Measurements from ENCODE around the gene ARID1B.
"Not testable (repeated sequence)": the region's sequence is repeated elsewhere in the genome, so short reads cannot be mapped to it uniquely, and the experiment has no call there.

The ARID1B gene

GRCh38 chr6:156912431-156912830, 135.3 kb downstream of the ARID1B start:
- no peak for DNase-seq

GRCh38 chr6:156914181-156914580, 137.0 kb downstream of the ARID1B start:
- DNase-seq, result no peak

DNA sequence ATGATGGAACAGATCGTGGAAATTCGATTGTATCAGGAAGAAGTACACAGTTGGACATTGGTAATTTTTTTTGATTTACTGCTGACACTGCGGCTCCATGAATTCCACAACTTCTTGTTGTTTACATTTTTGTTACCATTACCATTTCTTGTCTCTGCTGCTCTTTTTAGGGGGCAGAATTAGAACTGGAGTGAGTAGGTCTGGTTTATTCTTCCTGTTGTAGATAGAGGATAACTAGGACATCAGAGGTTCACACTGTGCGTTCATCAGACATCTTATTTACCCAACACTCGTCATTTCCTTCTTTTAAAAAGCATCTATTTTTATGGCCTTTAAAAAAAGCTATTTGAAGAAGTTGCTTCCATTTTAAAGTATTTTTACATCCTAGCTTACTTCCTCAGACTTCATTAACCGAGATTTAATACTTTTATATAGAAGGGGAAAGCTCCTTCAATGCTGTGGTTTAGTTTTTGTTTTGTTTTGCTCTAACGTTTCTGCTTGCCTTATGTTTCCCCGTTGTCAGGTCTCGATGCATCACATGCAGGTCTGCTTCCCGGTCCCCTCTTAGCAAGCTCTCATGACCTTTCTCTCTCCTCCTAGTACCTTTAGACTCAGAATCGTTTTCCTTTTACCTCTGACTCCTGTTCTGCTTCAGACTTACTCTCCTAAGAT, 139.1 kb downstream of the ARID1B start:
- no peak for DNase-seq

DNA sequence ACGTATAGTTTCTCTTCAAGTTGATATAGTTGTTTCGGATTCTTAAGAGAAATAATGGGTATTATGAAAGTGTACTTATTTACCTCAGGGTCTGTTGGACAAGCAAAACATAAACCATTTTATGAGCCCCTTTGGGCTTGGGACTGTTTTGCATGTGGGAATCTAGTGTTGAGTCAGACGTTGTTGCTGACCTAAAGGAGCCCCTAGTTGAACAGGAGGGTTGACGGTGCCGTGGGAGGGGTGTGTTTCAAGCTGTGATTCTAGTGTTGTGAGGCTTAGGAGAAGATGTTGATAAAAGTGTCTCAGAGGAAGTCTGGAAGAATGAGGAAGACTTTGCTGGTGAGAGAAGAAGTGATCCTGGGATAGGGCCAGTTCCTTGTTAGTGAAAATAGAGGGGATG, 140.0 kb downstream of the ARID1B start:
- DNase-seq, result no peak

GRCh38 chr6:156918647-156919046, 141.5 kb downstream of the ARID1B start:
- DNase-seq, result no peak

- no peak for DNase-seq
Observed at GRCh38 chr6:156919370-156919769, 142.2 kb downstream of the ARID1B start.

DNA sequence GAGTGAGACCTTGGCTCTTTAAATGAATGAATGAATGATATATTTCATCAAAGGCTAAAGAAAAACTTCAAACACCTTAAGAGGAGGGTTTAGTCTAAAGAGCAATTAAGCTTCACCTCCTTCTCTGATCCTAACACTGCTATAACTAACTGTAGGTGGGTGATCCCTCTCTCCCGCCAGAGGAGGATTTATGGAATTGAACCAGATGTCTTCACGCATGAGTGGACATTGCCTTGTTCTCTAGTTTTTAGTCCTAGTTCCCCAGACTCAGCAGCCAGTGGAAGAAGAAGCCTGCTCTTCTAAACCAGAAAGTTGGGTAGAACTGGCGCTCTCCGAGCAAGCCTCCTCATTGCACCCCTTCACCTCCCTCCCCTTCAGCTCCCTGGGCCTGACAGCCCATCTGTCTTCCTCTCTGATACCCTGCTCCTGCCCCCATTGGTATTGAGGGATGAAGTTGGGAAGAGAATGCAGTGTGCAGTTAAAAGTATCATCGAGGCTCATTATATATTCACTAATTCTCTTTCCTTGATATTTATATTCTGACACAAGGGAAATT, 142.7 kb downstream of the ARID1B start:
- no peak for DNase-seq

GRCh38 chr6:156924246-156924645, 147.1 kb downstream of the ARID1B start:
- DNase-seq, result no peak

DNA sequence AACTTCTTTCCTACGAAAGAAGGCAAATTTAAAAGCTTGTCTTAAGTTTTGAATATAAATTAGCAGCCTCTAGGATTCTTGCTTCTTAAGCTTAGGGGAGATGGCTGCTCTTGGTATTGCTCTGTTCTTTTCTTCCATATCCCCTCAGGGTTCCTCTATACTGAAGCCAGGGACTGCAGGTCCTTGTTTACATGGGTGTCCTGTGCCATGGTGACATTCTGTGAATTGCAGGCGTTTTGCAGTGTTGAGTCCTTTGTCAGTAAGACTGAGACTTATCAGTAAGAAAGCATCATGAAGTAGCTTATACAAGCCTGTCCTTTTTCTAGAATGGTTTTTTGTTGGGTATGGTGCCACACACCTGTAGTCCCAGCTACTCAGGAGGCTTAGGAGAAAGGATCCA, 147.8 kb downstream of the ARID1B start:
- no peak for DNase-seq

GRCh38 chr6:156925718-156926607, 148.8 kb downstream of the ARID1B start:
- no peak for DNase-seq

GRCh38 chr6:156928126-156928525, 150.9 kb downstream of the ARID1B start:
- DNase-seq, result no peak

GRCh38 chr6:156928972-156929371, 151.8 kb downstream of the ARID1B start:
- DNase-seq, result no peak

GRCh38 chr6:156931283-156931682, 154.1 kb downstream of the ARID1B start:
- DNase-seq, result no peak

- DNase-seq, result no peak
Observed at GRCh38 chr6:156933201-156934068, 156.3 kb downstream of the ARID1B start.

- no peak for DNase-seq
Observed at GRCh38 chr6:156934069-156934460, 156.9 kb downstream of the ARID1B start.

DNA sequence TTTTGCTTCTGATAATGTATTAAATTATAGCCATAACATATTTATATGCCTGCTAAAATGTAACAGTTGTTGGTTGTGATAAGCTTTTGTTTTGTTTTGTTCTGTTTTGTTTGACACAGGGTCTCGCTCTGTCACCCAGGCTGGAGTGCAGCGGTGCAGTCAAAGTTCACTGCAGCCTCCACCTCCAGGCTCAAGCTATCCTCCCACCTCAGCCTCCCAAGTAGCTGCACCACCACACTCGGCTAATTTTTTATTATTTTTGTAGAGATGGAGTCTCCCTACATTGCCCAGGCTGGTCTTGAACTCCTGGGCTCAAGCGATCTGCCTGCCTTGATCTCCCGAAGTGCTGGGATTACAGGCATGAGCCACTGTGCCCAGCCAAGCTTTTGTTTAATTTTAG, 157.8 kb downstream of the ARID1B start:
- DNase-seq, result no peak

- no peak for DNase-seq
Observed at GRCh38 chr6:156938143-156938542, 161.0 kb downstream of the ARID1B start.

- no peak for DNase-seq
Observed at GRCh38 chr6:156940221-156940620, 163.0 kb downstream of the ARID1B start.

DNA sequence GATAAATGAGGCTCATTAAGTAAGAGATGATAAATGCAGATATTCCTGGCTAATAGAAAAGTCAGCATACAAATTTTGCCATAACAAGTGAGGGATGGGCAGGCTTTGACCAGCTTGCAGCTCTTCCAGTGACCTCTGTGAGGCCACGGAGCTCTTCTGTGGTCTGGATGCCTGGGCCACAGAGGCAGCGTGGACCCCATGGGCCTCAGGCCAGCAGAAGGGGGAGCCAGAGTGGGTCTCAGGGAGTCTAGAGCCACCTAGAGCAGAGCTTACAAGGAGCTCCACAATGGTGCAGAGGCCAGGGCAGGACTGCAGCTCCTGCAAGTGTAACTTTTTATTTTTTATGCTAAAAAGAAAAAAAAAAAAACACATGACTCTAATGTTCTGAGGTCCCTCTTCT, 165.1 kb downstream of the ARID1B start:
- DNase-seq, result no peak

DNA sequence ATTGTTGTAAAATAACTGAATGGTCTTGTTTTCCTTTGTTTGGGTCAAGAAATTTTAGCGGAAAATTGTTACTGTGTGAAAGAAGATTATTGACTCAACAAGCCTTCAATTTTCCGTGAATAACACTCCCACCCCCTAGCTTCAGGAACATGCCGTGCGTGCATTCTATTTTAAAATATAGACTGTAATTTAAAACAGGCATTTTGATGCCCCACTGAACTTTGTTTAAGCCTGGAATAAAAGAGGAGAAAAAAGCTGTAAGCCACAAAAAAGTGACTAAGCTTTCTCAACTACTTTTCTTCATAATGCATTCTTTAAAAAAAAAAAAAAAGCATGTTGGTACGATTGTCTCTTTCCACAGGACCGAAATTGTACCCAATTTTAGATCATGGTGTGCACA, 166.0 kb downstream of the ARID1B start:
- DNase-seq, result no peak

DNA sequence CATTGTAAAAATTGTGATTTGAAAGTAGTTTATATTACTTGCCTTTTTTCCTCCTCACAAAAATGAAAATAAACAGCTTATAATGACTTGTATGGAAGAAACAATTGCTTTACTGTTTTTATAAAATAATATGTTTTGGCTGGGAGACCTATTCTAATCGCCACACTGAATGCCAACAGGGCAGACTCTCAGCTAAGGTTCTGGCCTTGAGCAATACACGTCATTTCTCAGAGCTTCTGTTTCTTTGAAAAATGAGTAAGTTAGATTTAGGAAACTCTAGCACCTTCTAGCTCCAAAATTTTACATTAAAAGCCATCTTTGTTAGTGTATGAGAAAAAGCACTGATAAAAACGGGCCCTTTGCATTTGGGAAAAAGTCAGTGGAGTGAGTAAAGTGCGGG, 166.6 kb downstream of the ARID1B start:
- DNase-seq, result no peak

GRCh38 chr6:156944412-156944811, 167.2 kb downstream of the ARID1B start:
- no peak for DNase-seq

DNA sequence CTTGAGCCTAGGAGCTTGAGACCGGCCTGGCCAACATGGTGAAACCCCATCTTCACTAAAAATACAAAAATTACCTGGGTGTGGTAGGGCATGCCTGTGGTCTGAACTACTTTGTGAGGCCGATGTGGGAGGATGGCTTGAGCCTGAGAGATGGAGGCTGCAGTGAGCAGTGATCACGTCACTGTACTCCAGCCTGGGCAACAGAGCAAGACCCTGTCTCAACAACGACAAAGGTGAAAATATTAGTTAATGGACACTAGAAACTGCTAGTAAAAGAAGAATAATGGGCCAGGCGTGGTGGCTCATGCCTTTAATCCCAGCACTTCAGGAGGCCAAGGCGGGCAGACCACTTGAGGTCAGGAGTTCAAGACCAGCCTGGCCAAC, 168.6 kb downstream of the ARID1B start:
- DNase-seq, result not testable (repeated sequence)
